ENCODE results near the gene CPT1B.

Gene CPT1B

DNA sequence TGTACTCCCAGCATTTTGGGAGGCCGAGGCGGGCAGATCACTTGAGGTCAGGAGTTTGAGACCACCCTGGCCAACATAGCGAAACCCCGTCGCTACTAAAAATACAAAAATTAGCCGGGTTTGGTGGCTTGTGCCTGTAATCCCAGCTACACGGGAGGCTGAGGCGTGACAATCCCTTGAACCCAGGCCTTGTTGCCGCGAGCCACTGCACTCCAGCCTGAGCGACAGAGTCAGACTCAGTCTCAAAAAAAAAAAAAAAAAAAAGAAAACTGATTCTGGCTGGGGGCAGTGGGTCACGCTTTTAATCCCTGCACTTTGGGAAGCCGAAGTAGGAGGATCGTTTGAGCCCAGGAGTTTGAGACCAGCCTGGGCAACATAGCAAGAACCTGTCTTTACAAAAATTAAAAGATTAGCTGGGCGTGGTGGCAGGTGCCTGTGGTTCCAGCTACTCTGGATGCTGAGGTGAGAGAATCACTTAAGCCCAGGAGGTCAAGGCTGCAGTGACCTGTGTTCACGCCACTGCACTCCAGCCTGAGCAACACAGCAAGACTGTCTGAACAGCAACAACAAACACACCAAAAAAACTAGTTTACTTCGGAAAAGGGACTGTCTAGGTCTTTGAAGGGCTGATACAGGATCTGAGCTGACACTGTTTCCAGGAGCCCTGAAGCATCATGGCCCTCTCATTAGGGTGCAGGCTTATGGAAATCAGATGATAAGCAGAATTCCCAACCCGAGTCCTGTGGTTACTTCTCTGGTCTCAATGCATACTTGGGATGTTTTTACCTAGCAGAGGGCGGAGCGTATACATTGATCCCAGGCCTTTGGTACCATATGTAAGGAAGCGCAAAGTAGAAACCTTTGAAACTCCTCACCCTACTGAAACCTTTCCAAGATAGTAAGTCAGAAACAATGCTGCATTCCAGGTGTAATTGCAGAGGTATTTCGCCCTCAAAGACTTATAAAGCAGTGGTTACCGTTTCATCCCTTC is 6.2 kb upstream of the CPT1B start:
- no peak for DNase-seq

DNA sequence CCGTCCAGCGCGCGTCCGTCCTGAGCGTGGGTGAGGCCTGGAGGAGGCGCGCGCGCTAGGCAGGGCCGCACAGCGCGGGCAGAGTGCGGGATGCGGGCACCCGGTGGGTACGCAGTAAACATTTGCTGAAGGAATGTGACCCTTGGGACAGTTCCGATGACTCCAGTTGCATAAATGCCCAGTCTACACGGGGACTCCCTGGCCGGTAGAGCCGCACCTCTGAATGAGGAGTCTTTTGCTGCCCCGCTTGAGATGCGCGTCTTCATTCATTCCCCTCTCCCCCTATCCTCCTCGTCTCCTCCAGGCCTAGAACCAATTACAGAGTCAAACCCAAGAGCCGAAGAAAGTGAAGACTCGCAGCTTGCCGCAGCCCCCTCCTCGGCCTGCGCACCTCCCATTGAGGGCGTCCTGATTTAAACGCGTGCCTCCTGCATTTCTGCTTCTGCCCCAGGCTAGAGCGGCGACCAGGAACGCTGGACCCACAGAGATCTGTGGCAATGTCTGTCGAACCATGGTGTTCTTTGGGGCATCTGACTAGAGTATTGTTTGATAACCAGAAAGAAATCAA is 5.2 kb upstream of the CPT1B start:
- DNase-seq, result no peak

DNA sequence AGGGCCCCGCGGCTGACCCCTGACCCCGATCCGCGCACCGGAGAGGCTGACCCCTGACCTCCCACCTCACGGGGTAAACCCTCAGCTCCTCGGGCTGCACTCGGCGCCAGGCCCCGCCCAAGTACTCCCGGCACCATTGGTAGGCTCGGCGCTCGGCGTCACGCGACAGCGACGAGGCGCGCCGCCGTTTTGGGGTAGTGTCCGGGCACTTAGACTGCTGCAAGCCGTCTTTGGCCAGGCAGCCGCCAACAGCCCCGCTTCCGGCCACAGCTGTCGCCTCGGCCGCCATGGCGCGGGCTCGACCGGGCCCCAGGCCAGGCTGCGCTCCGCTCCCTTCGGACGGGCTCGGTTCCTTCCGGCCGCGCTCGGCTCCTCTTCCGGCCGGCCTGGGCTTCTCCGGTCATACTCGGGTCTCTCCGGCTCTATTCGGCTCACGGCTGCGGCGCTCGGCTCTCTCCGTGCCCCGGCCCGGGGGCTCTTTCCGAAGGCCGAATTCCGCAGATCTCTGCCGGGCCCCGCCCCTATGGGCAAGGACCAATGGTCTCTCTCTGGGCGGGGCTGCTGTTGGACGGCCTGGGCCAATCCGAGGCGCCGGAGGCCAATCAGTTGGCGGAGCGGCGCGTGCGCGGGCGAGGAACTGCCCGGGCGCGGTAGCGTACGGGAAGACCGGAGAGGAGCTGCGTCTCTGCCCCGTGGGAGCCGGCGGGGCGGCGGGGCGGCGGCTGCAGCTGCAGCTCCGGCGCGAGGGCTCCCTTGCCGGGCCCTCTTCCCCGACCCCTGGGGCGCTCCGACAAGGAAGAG is 4.5 kb upstream of the CPT1B start, which contains the start of gene CHKB:
TSS of gene CHKB (minus strand) at position 357 of the 801 bp plus-strand sequence. CDS start at position 289, 68 bp downstream.
- peak; percentile 95 for DNase-seq

DNA sequence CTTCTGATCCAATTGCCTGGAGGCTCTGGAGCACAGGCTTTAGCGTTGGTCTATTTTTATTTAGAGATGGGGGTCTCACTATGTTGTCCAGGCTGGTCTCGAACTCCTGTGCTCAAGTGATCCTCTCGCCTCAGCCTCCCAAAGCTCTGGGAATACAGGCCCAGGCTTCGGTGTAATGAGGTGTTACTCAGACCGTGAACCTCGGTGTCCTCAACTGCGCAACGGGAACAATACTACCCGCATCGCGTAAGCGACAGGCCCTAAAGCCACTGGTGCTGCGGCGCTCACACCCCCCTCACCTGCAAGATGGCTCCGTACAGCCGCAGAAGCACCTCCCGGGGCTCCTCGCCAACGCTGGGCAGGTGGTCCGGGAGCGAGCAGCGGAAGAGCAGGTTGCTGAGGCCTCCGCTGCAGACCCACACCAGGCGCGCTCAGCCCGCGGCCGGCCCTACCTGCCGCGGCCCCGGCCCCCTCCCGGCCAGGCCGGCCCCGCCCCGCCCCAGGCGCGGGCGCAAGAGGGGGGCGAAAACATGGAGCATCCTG is 3.8 kb upstream of the CPT1B start:
- DNase-seq, result no peak

DNA sequence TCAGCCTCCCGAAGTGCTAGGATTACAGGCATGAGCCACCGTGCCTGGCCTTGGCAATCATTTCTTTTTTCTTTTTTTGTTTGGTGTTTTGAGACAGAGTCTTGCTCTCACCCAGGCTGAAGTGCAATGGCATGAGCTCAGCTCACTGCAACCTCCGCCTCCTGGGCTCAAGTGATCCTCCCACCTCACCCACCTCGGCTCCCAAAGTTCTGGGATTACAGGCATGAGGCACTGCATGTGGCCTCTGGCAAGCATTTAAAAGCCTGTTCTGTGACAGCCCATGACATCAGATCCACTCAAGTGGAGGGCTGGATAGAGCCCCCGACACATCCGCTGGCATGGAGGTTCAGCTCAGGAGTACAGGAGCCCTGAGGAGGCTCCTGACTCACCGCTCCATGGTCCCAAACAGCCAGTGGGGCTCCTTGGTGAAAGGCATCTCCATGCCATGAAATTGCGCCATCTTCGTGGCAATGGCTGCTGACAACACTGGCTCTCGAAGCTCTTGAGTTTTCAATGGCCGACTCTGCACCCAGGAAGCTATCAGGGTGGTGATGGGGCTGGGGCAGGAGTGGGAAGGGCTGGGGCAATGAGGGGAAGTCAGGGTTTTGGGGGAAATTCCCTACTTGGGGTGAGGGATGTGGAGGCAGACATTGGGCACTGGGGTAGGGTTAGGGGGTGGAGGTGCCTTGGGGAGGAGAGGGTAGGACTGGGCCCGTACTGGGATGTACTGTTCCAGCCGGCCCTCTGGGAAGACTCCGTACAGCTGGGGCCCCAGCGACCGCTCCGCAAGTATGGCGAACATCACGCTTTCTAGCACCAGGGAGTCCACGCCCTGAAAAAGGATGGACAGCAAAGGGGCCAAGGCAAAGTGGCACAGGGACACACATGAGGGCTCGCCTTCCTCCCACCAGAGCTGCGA is 3.1 kb upstream of the CPT1B start:
- DNase-seq, result no peak

DNA sequence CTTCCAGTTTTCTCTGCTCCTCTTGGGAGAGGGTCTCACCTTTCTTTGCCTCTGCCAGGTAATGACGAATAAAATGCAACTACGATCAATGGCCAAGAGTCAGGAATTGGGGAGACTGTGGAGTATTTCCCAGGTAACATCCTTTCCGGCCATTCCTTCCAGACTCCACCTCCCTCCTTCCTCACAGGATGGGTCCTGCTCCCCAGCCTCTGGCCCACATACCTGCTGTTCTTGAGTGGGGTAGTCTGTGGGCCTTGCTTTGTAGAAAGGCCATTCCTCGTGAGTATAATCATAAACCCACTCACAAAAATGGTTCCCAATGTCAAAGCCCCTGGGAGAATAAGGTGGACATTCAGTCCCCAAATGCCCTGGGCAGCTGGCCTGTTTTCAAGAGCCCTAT is 1.5 kb upstream of the CPT1B start:
- no peak for DNase-seq

DNA sequence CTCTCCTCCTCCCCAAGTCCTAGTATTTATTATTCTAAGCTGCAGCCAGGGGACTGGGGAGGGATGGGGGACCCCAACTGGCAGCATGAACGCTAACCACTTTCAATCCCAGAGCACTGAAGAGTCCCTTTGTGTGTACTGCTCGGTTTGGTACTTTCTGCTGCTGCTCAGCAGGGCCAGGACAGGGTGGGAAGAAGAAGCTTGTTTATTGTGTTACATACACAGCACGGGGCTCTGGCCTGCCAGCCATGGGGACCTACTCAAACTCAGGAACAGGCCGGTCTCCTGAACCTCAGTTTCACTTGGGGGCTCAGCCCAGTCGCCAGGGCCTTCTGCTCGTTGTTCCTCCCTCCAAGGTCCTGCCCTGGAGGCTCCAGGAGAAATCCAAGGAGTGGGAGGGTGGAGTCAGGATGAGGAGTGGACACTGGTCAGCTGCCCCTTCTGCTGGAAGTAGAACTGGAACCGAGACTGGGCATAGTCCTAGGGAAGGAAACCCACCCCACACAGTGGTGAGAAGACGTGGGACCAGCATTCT is 616 bp upstream of the CPT1B start:
- DNase-seq, result no peak

DNA sequence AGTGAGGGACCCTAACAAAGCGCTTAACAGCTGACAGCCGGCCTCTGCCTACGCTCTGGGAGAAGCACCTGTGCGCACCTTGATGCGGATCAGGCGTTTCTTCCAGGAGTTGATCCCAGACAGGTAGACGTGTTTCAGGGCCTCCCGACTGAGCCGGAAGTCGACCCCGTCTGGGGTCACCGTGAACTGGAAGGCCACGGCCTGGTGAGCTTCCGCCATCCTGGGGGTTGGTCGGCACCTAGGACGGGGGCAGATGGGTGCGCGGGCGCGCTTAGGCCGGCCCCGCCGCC is 585 bp downstream of the CPT1B start:
- DNase-seq, result no peak

DNA sequence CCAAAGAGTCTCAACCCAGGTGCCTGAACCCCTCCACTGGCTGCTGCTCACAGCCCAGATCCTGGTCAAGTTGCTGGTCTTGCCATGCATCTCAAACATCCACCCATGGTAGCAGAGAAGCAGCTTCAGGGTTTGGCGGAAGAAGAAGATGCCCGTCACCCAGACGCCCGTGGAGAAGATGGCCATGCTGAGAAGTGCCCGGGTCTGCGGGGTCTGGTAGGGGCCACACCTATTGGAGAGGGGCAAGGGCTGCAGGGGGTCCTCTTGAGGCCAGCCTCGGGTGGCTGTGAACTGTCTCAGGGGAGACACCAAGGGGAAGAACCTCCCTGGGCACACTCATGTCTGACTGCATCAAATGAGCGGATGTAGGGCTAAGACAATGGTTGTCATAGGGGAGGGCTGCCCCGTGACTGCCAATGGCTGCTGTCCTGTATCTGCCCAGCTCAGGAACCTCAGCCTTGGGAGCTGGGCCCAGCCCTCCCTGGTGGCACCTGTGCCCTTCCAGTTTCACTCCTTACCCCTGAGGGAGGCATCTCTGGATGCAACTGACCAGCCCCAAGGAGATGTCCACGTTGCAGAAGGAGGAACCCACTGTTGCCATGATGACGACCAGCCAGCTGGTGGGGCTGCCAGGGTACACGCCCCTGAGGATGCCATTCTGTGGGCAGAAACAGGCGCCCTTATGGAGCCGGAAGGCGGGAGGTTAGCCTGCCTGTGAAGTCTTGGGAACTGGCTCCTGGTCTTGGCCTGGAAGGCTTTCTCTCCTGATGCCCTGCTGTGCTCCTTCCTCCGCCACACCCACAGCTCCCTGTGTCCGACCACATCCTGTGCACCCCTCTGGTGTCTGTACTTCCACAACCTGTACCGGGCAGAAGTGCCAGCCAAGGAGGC is 1.2 kb downstream of the CPT1B start:
- no peak for DNase-seq

DNA sequence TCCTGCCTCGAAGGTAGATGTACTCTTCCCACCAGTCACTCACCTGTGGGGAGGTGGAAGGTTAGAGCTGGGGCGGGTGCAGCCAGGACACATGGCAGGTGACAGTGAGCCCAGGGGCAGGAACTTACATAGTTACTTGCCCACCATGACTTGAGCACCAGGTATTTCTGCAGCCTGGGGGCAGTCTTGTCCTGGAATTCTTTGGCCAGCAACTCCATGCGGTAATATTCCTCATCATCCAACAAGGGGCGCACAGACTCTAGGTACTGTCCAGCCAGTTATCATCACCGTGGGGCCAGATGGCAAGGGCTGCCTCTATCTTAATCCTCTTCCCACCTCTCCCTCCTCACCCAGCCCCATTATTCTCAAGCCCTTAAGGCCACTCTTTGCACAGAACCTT is 2.2 kb downstream of the CPT1B start:
- DNase-seq, result no peak

DNA sequence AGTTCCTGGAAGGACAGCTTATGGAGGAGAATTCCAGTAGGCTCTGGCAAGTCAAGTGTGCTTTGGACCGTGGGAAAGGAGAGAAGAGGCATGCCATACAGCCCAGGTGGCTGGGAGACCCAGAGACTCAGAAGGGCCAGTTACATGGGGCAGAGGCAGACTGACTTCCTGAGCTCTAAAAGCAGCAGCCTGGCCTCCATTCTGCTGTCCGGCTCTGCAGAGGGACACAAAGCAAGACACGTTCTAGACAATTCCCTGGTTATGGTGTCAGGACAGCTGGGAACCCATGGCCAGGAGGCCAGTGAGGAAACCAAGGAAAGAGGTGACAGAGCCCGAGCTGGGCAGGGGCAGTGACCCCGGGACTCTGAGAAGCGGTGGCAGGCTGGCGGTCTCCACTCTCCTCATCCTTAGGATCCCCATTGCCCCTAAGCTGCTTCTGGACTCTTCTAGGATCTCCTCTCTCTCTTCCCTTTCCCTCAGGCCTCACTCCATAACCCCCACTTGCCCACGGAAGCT is 2.7 kb downstream of the CPT1B start:
- no peak for DNase-seq

DNA sequence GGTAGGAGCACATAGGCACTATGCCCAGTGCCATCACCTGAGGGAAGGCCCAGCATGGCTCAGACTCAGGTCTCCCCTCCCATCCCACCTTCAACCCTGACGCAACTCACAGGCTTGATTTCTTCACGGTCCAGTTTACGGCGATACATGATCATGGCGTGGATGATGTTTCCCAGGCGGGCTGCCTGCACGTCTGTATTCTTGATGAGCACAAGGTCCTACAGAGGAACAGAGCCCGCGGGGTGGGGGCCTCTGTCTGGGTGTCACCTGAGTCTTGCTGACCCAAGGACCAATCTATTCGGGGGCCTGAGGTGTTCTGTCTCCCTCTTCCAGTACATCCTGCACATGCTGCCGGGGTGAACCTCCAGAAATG is 3.9 kb downstream of the CPT1B start:
- DNase-seq, result no peak

DNA sequence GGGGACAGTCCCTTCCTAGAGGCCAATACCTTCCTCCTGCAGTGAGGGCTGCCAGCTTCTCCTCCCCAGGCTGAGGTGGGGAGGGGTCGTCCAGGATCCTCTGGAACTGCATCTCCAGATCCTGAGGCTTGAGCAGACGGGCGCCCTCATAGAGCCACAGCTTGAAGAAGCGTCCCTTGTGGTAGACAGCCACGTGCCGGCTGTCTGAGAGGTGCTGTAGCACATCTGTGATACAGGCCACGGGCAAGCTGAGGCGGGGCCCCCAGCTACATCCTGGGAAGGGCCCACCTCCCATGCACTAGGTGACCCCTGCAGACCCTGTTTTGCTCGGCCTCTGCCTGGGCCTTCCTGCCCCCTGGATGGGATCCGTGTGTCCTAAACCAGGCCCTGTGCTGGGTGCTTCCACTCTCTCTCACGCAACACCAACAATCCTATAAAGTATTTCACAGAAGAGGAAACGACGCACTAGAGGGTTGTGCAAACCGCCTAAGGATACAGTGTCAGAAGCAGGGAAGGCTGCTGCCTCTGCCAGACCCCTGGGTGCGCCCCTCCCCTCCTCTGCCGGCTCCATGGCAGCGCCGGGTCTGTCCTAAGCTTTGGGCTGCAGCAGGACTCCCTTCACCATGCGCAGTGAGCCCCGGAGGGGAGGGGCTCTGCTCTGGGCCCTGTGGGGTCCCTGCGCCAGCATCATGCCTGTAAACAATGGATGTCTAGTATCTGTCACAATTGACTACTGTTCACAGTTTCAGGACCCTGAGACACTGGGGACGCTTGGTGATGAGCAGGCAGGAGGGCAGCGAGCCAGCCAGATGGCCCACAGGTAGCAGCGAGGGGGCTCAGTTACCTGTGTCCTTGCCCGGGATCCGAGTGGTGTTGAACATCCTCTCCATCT is 4.5 kb downstream of the CPT1B start:
- DNase-seq, result no peak

DNA sequence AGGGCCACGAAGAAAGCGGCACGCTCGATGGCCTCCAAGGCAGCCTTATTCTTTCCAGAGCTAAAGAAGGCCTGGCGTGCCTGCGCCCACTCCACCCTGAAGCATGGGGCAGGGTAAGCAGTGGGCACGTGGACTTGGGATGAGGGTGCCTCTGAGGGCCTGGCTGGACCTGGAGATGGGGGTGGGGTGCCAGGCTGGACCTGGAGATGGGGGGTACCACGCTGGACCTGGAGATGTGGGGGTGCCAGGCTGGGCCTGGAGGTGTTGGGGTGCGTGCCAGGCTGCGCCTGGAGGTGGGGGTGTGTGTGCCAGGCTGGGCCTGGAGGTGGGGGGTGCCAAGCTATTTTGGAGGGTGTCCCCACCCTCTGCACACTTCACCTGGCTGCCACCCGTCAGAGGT is 5.3 kb downstream of the CPT1B start:
- no peak for DNase-seq

DNA sequence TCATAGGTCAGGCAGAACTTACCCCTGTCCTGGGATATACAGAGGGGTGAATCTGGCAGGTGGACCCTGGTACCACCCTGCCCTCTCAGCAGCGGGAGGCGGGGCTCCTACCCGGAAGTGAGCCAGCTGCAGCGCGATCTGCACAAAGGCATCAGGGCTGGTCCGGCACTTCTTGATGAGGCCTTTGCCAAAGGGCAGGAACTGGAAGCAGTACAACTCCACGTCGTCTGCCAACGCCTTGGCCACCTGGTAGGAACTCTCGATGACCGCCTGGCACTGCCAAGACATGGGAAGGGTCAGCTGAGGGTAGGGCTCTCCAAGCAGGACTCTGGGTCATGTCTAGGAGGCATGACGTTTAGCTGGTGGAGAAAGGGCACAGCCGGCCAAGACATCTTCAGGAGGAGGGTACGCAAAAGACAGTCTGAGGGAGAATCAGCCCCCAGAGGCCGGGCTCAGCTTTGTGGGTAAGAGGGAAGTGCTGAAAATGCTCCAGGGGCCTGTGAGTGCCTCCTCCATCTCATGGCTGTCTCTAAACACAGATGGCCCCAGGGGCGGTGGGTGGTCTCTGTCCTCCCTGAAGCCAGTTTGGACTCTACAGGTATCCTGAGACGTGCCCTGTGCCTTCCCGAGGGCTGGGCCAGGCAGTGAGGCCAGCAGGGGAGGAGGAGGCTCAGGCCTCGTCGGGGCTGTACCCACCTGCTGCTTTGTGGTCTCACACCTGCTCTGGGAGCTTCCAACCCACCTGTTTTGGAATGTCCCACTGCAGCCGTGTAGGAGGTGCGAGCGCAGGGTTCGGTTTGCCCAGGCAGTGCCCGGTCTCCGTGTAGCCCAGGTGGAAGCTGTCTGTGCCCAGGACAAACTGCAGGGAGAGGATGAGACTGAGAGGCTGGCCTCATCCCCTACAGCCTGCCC is 6.7 kb downstream of the CPT1B start:
- no peak for DNase-seq

DNA sequence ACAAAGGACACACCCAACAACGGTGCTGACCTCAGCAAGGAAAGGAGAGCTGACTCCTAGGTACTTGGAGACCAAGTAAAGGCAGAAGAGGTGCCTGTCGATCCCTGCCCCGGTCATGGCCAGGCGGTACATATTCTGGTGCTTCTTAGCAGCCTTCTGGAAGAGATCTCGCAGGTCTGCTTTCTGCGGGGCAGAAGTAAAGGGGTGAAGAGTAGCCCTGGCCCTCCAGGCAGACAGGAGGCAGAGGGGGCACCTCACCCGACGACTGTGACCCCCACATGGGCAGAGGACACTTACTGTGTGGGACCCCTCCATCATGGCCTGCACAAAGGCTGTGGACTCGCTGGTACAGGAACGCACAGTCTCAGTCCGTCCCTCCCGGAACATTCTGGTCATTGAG is 7.4 kb downstream of the CPT1B start:
- DNase-seq, result no peak

DNA sequence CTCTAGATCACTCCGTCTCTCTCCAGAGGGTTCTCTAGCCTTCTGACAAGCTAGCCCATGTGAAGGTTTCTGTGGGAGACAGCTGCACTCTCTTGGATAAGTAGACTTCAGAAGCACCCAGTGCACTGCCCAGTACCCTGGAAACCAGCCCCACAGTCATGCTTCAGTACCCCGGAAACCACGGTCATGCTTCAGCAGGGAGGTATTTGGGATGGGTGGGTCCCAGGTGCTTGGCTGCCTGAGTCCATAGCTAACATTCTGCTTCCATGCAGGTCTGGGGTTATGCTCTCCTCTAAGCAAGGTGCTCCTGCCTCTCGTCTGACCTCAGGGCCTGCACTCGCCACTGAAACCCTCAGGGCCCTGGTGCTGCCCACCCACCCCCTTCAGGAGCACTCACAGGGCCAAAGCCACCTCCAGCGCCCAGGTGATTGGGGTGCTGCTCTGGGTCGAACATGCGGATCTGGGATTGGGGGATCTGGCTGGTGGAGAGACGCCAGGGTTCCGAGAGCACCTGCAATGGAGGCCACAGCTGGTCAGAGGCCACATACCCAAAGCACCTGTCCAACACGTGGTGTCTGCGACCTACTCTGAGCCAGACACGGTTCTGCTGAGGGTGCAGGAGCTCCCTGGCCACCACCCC is 8.2 kb downstream of the CPT1B start:
- DNase-seq, result no peak

DNA sequence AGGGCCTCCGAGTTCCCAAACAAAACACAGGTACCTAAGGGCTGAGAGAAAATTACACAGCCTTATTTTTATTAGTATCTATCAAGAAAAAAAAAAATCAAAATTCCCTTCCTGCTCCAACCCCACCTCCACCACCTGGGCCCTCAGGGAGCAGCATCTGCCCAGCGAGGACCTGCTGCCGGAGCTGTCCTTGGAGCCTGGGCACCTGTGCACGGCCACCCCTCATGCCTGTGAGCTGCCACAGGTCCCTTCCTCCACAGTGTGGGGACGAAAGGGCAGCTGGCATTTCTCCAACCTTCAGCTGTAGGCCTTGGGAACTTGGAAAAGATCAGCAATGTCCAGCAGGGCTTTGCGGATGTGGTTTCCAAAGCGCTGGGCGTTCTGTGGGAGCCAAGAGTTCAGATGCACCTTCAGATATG is 9.2 kb downstream of the CPT1B start:
- no peak for DNase-seq
